HL-60 (cell line): ENCODE data around the gene FSCB.

Source experiments
- DNase-seq, 2 experiments: peaks; one replicate each; pipeline ENCODE4 v3.0.0-alpha.2; 2010 to 2020; ENCODE audit warnings: low read depth in 1 of 2, low spot score in 1 of 2
- H3K27ac ChIP-seq: fragments of 250-450 bp; sonication (Bioruptor Pico); replicated peaks from 2 replicates; pipeline ENCODE4 v1.5.1; 2020; ENCODE audit warnings: mild to moderate bottlenecking, moderate library complexity
- H3K27me3 ChIP-seq: fragments of 250-450 bp; sonication (Bioruptor Pico); 2 replicates; pipeline ENCODE4 v1.5.1; 2021; ENCODE audit warnings: mild to moderate bottlenecking, moderate library complexity; ENCODE audit not compliant: insufficient read depth, poor library complexity, severe bottlenecking
- H3K4me3 ChIP-seq: replicated peaks from 2 replicates; pipeline ENCODE4 v1.5.1; 2011; ENCODE audit warnings: mild to moderate bottlenecking, control low read depth, low read length; ENCODE audit not compliant: insufficient read depth
- CTCF ChIP-seq: IDR thresholded peaks from one replicate; pipeline ENCODE4 v1.5.1; 2011; ENCODE audit warnings: low read length, control low read depth, inconsistent platforms; ENCODE audit not compliant: insufficient read depth
- GABPA ChIP-seq: IDR thresholded peaks from 2 replicates; pipeline ENCODE4 v1.6.1; 2012; ENCODE audit warnings: low read depth
- POLR2AphosphoS5 ChIP-seq: IDR thresholded peaks from 2 replicates; pipeline ENCODE4 v1.6.1; 2012; ENCODE audit warnings: low read depth
- REST ChIP-seq: IDR thresholded peaks from 2 replicates; pipeline ENCODE4 v1.6.1; 2012; ENCODE audit warnings: low read depth; ENCODE audit not compliant: insufficient replicate concordance
- SPI1 ChIP-seq: IDR thresholded peaks from 2 replicates; pipeline ENCODE4 v1.6.1; 2012; ENCODE audit warnings: low read depth, mild to moderate bottlenecking, borderline replicate concordance

The FSCB gene

GRCh38 chr14:44490966-44491365 lies 16.1 kb downstream of the FSCB start:
- Histone ChIP-seq H3K27ac (no peak overlapping the region), H3K27me3 (no peaks in the 10 kb centered on the region), H3K4me3 (no peak overlapping the region)
- DNase-seq = no peak
- TF ChIP-seq GABPA (no peak), SPI1 (no peak), REST (no peak), POLR2AphosphoS5 (no peak), CTCF (no peak)

GRCh38 chr14:44477953-44478352 lies 29.1 kb downstream of the FSCB start:
- no peaks in the 10 kb centered on the region for H3K27me3 ChIP-seq
- no peak for DNase-seq
- TF ChIP-seq POLR2AphosphoS5 = no peak
- H3K27ac ChIP-seq = no peak overlapping the region
- no peak overlapping the region for H3K4me3 ChIP-seq

- Histone ChIP-seq H3K27me3 (no peaks in the 10 kb centered on the region), H3K4me3 (no peak overlapping the region), H3K27ac (no peak overlapping the region)
- TF ChIP-seq SPI1 (no peak), POLR2AphosphoS5 (no peak)
- DNase-seq = no peak
Observed at GRCh38 chr14:44468771-44469170, 38.3 kb downstream of the FSCB start.

- TF ChIP-seq SPI1 = no peak
- TF ChIP-seq CTCF = no peak
- no peak for TF ChIP-seq GABPA
- TF ChIP-seq POLR2AphosphoS5 = no peak
- Histone ChIP-seq H3K4me3 (no peak overlapping the region), H3K27me3 (no peaks in the 10 kb centered on the region), H3K27ac (no peak overlapping the region)
- DNase-seq = no peak
Observed at GRCh38 chr14:44463356-44464004, 43.6 kb downstream of the FSCB start.

- DNase-seq = no peak
Observed at GRCh38 chr14:44462381-44462780, 44.7 kb downstream of the FSCB start.

More at GRCh38 chr14:44462381-44462780, 44.7 kb downstream of the FSCB start:
- Histone ChIP-seq H3K27me3 (no peaks in the 10 kb centered on the region), H3K4me3 (no peak overlapping the region), H3K27ac (no peak overlapping the region)
- TF ChIP-seq POLR2AphosphoS5 = no peak
- no peak for TF ChIP-seq GABPA
- TF ChIP-seq CTCF = no peak
- TF ChIP-seq SPI1 = no peak
- TF ChIP-seq REST = no peak
